ENCODE measurements around the gene ITGAD.

ITGAD gene

DNA sequence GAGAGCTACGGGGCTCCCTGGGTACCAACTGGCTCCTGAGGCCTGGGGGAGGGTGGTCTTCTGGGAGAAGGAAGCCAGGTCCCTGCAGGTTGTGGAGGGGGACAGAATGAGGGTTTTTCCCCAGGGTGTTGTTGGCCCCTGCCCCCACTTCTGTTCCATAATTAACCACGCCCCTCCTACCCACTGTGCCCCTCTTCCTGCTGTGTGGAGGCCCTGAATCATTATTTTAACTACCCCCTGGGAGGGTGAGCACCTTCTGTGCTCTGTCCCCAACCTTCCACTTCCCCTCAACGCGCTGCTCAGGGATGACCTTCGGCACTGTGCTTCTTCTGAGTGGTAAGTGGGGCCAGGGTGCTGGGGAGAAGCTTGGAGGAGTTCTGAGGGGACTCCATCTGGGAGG lies at the start of gene ITGAD:
TSS of gene ITGAD (plus strand) at position 280 of the 400 bp plus-strand sequence. CDS start at position 306, 26 bp downstream.
- H3K27me3 ChIP-seq (ENCODE audit: control insufficient read depth, low read length): no peaks in the 10 kb centered on the region
- H3K79me2 ChIP-seq (ENCODE audit: control insufficient read depth, low read length): no peaks in the 10 kb centered on the region
- no peak within 1 kb of the TSS for H3K4me2 ChIP-seq (ENCODE audit: low read length)
- no peaks in the 10 kb centered on the region for H3K4me1 ChIP-seq (ENCODE audit: control insufficient read depth, low read length)
- TF ChIP-seq EZH2phosphoT487 (IDR thresholded peaks at IDR 0.05; ENCODE audit: borderline replicate concordance, low read length) (no peak), CTCF (IDR thresholded peaks at IDR 0.05; ENCODE audit: low read depth, low read length, poor library complexity, severe bottlenecking) (no peak)
- H4K20me1 ChIP-seq (ENCODE audit: control insufficient read depth, insufficient read depth, low read depth, low read length): no peaks in the 10 kb centered on the region
- no peak within 1 kb of the TSS for H3K27ac ChIP-seq (ENCODE audit: low read depth, low read length)
- H3K9me2 ChIP-seq (replicated peaks; ENCODE audit: control insufficient read depth, low read length): no peaks in the 10 kb centered on the region
- no peaks in the 10 kb centered on the region for H3K9me3 ChIP-seq (ENCODE audit: control insufficient read depth, insufficient read depth, low read length)
- no peak within 1 kb of the TSS for H3K4me3 ChIP-seq (ENCODE audit: low read length)
- H3K36me3 ChIP-seq (ENCODE audit: control insufficient read depth, low read length): no peaks in the 10 kb centered on the region
- no peaks in the 10 kb centered on the region for H3F3A ChIP-seq (ENCODE audit: control insufficient read depth, insufficient read depth)

DNA sequence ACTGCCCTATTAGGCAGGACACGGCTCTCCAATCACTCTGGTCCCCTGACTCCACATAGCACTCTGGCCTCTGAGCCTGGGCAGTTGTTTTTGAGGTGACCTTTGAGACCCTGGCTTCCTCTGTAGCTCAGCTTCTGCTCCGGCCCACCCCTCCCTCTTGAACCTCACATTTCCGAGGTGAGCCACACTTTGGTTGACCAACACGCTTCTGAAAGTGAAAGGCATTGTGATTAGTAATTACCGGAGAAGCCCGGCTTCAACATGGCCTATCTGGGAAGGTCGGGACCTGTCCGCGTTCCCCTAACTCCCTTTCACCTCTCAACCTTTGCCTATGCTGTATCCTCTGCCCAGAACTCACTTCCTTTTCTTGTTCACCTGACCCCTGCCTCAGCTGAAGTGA lies 48.4 kb upstream of the ITGAD start:
- H3K9me3 ChIP-seq (ENCODE audit: control insufficient read depth, insufficient read depth, low read length): no peaks in the 10 kb centered on the region
- no peak overlapping the region for H3K4me3 ChIP-seq (ENCODE audit: low read length)
- no peak for TF ChIP-seq CTCF (IDR thresholded peaks at IDR 0.05; ENCODE audit: low read depth, low read length, poor library complexity, severe bottlenecking)
- H3K9me2 ChIP-seq (replicated peaks; ENCODE audit: control insufficient read depth, low read length): no peaks in the 10 kb centered on the region
- H3K27ac ChIP-seq (ENCODE audit: low read depth, low read length): no peak overlapping the region
- H3K36me3 ChIP-seq (ENCODE audit: control insufficient read depth, low read length): no peaks in the 10 kb centered on the region
- no peaks in the 10 kb centered on the region for H4K20me1 ChIP-seq (ENCODE audit: control insufficient read depth, insufficient read depth, low read depth, low read length)
- no peaks in the 10 kb centered on the region for H3K27me3 ChIP-seq (ENCODE audit: control insufficient read depth, low read length)
- H3K79me2 ChIP-seq (ENCODE audit: control insufficient read depth, low read length): no peaks in the 10 kb centered on the region
- H3K4me1 ChIP-seq (ENCODE audit: control insufficient read depth, low read length): peaks cover 5% of the 10 kb centered on the region
- no peak overlapping the region for H3K4me2 ChIP-seq (ENCODE audit: low read length)
- no peaks in the 10 kb centered on the region for H3F3A ChIP-seq (ENCODE audit: control insufficient read depth, insufficient read depth)

GRCh38 chr16:31347445-31347844 lies 45.7 kb upstream of the ITGAD start:
- H4K20me1 ChIP-seq (ENCODE audit: control insufficient read depth, insufficient read depth, low read depth, low read length): no peaks in the 10 kb centered on the region
- H3K36me3 ChIP-seq (ENCODE audit: control insufficient read depth, low read length): no peaks in the 10 kb centered on the region
- no peaks in the 10 kb centered on the region for H3F3A ChIP-seq (ENCODE audit: control insufficient read depth, insufficient read depth)
- TF ChIP-seq EZH2phosphoT487 (IDR thresholded peaks at IDR 0.05; ENCODE audit: borderline replicate concordance, low read length): no peak
- TF ChIP-seq CTCF (IDR thresholded peaks at IDR 0.05; ENCODE audit: low read depth, low read length, poor library complexity, severe bottlenecking): no peak
- H3K27me3 ChIP-seq (ENCODE audit: control insufficient read depth, low read length): peaks cover 17% of the 10 kb centered on the region
- no peaks in the 10 kb centered on the region for H3K9me3 ChIP-seq (ENCODE audit: control insufficient read depth, insufficient read depth, low read length)
- H3K4me3 ChIP-seq (ENCODE audit: low read length): no peak overlapping the region
- no peaks in the 10 kb centered on the region for H3K79me2 ChIP-seq (ENCODE audit: control insufficient read depth, low read length)
- no peak overlapping the region for H3K27ac ChIP-seq (ENCODE audit: low read depth, low read length)
- no peak overlapping the region for H3K4me2 ChIP-seq (ENCODE audit: low read length)
- peaks cover 15% of the 10 kb centered on the region for H3K4me1 ChIP-seq (ENCODE audit: control insufficient read depth, low read length)
- H3K9me2 ChIP-seq (replicated peaks; ENCODE audit: control insufficient read depth, low read length): no peaks in the 10 kb centered on the region

DNA sequence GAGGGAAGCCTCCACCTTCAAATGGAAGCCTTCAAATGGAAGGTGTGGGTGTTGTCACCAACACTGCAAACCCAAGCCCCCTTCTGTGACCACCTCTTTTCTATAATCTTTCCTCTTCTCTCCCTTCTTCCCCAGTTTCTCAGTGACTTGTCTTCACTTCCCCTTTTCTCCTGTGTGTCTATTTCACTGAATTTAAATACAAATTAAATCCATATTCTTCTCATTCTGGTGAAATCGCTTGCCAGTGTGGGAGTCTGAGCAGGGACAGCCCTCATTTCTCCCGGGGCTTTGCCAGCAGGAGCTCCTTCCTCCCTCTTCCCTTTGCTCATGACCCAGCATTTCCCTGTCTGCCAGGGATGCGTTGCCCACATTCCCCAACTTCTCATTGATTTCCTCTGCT lies 44.6 kb upstream of the ITGAD start:
- TF ChIP-seq EZH2phosphoT487 (IDR thresholded peaks at IDR 0.05; ENCODE audit: borderline replicate concordance, low read length) (no peak), CTCF (IDR thresholded peaks at IDR 0.05; ENCODE audit: low read depth, low read length, poor library complexity, severe bottlenecking) (no peak)
- H3F3A ChIP-seq (ENCODE audit: control insufficient read depth, insufficient read depth): no peaks in the 10 kb centered on the region
- H3K9me3 ChIP-seq (ENCODE audit: control insufficient read depth, insufficient read depth, low read length): no peaks in the 10 kb centered on the region
- no peaks in the 10 kb centered on the region for H3K9me2 ChIP-seq (replicated peaks; ENCODE audit: control insufficient read depth, low read length)
- H4K20me1 ChIP-seq (ENCODE audit: control insufficient read depth, insufficient read depth, low read depth, low read length): no peaks in the 10 kb centered on the region
- H3K4me2 ChIP-seq (ENCODE audit: low read length): no peak overlapping the region
- no peak overlapping the region for H3K27ac ChIP-seq (ENCODE audit: low read depth, low read length)
- no peak overlapping the region for H3K4me3 ChIP-seq (ENCODE audit: low read length)
- no peaks in the 10 kb centered on the region for H3K79me2 ChIP-seq (ENCODE audit: control insufficient read depth, low read length)
- no peaks in the 10 kb centered on the region for H3K36me3 ChIP-seq (ENCODE audit: control insufficient read depth, low read length)
- H3K27me3 ChIP-seq (ENCODE audit: control insufficient read depth, low read length): peaks cover 17% of the 10 kb centered on the region
- H3K4me1 ChIP-seq (ENCODE audit: control insufficient read depth, low read length): peaks cover 18% of the 10 kb centered on the region
